Activated CD4-positive, alpha-beta T cell treated with anti-CD3 and anti-CD28 coated beads for 1 hour (primary cell): Measurements from ENCODE around the gene IRAK1BP1.
"Not testable (repeated sequence)": the region's sequence is repeated elsewhere in the genome, so short reads cannot be mapped to it uniquely, and the experiment has no call there.

Experiments used
- DNase-seq: peaks from one replicate; pipeline ENCODE4 v3.0.0-alpha.2; 2020

Gene IRAK1BP1

GRCh38 chr6:78867370-78868040 is at the start of gene IRAK1BP1:
IRAK1BP1 (plus strand) TSS chr6:78867551; CDS start chr6:78867577, 26 bp downstream.
- peak; percentile 61 for DNase-seq

- DNase-seq, result no peak
These were observed 43.3 kb upstream of the IRAK1BP1 start for GRCh38 chr6:78824045-78824444.

DNA sequence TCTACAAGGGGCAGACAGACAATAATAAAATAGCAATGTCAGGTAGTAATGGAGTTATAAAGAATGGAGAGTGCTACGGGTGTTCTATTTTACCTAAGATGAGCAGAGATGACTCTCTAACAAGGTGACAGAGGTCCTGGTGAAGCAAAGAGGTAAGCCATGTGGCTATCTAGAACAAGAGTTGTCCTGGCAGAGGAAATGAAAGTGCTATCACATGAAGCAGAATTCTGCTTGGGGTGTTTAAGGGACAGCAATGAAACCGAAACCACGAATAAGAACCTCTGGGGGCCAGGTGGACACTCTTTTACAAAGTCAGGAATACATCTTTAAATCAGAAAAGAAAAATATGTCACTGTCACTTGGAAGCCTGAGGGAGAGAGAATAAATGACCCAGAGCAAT is 37.9 kb upstream of the IRAK1BP1 start:
- no peak for DNase-seq

DNA sequence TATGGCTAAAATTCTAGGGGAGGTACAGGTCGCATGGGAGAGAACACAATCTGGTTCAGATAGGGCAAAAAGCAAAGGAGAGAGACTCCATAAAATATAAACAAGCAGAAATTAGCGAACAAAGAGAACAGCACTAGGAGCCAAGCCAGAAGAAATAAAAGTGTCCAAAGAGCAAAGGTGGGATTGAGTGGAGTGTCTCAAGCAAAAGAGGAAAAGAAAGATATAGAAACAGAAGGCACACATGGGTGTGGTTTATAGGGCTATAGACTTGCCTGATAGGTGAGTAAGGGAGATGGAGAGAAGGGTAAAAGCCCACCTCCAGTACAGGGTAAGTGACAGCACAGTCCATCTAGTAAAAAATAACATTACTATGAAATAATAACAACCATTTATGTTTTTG is 36.5 kb upstream of the IRAK1BP1 start:
- no peak for DNase-seq

- no peak for DNase-seq
These were observed 35.9 kb upstream of the IRAK1BP1 start for GRCh38 chr6:78831492-78831891.

DNA sequence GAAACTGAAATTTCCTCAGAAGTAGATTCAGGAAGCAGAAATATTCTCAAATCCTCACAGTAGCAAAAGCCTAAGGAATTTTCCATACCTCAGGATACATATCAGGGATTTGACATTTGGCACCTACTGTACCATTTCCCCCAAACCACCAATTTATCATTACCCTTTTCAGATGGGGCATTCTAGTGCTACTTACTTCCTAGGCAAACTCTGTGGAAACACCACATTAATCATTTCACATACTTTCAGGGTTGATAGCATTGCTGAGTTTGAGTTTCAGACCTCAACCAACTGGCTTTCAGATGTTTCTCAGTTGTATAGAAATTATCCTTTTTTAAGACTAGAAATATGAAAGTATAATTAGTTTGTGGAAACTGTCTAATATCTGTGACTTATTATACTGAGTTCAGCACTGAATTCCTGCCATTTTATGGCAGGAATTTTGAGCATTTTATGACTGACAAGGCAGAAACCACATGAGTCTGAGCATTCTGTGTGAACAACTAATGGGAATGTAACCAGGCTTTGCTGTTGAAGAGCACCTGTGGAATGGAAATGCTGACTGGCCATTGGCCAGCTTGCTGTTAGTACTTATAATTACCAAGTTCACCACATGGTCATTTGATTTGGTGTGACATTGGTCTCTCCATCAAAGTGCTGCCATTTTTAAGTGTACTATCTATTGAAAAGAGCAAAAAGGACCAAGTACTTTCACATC is 35.1 kb upstream of the IRAK1BP1 start:
- no peak for DNase-seq

GRCh38 chr6:78835817-78836216 is 31.5 kb upstream of the IRAK1BP1 start:
- DNase-seq, result no peak

GRCh38 chr6:78836598-78836997 is 30.8 kb upstream of the IRAK1BP1 start:
- DNase-seq, result no peak

- DNase-seq, result no peak
These were observed 26.2 kb upstream of the IRAK1BP1 start for GRCh38 chr6:78841111-78841510.

- no peak for DNase-seq
These were observed 24.4 kb upstream of the IRAK1BP1 start for GRCh38 chr6:78842953-78843352.

DNA sequence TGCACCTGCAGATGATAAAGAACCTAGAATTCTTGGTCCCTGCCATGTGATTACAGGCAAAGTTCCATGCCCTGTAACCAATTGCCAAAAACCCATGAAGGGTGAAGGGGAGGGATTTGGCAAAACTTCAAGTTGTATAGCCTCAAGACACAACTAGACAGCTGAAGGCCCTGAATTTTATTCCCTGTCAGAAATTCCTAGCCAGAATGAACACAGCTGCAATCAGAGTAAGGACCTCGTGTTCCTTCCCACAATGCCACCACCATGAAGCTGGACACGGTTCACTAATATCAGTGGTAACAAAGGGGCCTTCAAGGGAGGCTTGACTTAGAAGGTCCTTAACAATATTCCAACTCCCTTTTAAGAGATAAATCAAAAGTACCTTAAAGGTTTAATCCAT is 22.5 kb upstream of the IRAK1BP1 start:
- DNase-seq, result no peak

DNA sequence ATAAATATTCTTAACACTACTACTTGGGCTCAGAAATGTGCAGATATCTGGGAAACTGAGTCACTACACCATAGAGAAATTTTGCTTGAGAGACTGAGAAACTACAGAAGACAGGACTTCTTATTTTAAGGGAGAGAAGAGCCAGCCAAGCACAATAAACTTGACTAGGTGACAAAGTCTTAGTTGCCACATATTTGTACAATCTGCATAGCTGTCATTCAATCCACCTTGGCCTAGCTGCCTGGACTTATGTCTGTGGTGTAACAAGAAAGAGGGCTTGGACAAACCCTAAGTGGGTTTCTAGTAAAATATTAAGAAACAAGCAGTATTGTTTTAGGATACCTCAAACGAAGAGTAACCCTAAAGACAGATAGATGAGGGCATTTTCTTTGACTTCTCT is 21.8 kb upstream of the IRAK1BP1 start:
- no peak for DNase-seq

- DNase-seq, result no peak
These were observed 16.7 kb upstream of the IRAK1BP1 start for GRCh38 chr6:78850621-78851020.

GRCh38 chr6:78851156-78851555 is 16.2 kb upstream of the IRAK1BP1 start:
- DNase-seq, result no peak

GRCh38 chr6:78854546-78854945 is 12.8 kb upstream of the IRAK1BP1 start:
- DNase-seq, result no peak

DNA sequence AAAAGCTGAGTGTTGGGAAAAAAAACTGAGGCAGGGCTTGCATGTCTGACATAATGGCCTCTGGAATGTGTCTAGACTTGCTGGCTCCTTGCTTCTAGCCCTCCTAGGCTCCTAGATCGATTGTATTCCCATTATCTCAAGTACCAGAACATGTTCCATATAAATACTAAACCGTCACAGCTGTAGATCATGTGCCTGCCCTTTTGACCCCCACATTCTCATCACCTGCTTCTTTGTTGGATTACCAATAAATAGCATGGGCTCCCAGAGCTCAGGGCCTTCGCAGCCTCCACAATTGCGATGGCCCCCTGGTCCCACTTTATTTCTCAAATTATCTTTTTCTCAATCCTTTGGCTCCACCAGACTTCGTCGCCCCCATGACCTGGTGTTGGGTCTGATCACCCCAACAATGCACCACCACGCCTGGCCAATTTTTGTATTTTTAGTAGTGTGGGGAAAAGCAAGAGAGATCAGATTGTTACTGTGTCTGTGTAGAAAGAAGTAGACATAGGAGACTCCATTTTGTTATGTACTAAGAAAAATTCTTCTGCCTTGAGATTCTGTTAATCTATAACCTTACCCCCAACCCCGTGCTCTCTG is 8.9 kb upstream of the IRAK1BP1 start:
- DNase-seq, result not testable (repeated sequence)

GRCh38 chr6:78861509-78861908 is 5.8 kb upstream of the IRAK1BP1 start:
- DNase-seq, result no peak

DNA sequence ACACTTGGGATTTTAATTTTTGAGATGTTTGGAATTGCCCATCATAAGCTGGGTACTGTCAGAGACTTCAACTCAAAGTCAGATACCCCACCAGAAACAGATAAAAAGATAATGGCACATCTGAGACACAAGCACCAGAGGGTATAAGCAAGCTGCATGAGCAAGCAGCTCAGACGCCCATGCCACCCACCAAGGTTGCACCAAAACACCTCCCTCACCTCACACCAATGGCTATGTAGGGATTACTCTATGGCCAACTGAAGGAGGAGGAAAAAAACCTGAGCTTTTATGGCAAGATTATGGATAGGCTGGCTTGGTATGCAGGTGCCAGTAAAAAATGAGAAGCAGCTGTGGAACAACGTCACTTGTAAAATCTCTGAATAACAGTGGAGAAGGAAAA is 3.8 kb upstream of the IRAK1BP1 start:
- no peak for DNase-seq

GRCh38 chr6:78864957-78865356 is 2.4 kb upstream of the IRAK1BP1 start:
- no peak for DNase-seq

- no peak for DNase-seq
These were observed 356 bp upstream of the IRAK1BP1 start for GRCh38 chr6:78867020-78867369.

- no peak for DNase-seq
These were observed 765 bp downstream of the IRAK1BP1 start for GRCh38 chr6:78868116-78868515.

DNA sequence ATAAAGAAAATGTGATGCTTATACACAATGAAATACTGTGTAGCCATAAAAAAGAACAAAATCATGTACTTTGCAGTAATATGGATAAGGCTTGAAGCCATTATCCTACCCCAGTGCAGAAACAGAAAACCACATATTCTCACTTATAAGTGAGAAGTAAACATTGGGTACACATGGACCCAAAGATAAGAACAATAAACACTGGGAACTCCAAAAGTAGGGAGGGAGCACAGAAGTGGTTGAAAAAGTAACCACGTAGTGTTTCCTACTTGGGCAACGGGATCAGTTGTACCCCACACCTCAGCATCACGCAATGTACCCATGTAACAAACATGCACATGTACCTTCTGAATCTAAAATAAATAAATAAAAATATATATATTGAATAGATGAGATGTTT is 8.2 kb downstream of the IRAK1BP1 start:
- no peak for DNase-seq

- no peak for DNase-seq
These were observed 16.3 kb downstream of the IRAK1BP1 start for GRCh38 chr6:78883651-78884050.

DNA sequence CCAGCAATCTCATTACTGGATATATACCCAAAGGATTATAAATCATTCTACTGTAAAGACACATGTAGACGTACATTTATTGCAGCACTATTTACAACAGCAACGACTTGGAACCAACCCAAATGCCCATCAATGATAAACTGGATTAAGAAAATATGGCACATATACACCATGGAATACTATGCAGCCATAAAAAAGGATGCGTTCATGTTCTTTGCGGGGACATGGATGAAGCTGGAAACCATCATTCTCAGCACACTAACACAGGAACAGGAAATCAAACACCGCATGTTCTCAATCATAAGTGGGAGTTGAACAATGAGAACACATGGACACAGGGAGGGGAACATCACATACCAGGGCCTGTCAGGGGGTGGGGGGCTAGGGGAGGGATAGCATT is 22.6 kb downstream of the IRAK1BP1 start:
- DNase-seq, result not testable (repeated sequence)
